ENCODE results near the gene SUSD2.
"Not testable (repeated sequence)": the region's sequence is repeated elsewhere in the genome, so short reads cannot be mapped to it uniquely, and the experiment has no call there.

The SUSD2 gene

GRCh38 chr22:24209016-24209415, 27.7 kb downstream of the SUSD2 start:
- Histone ChIP-seq H3K27ac (ENCODE audit: low read length) (no peak overlapping the region), H3K9me3 (ENCODE audit: control insufficient read depth in 1 of 2, low read length in 2 of 2) (no peaks in the 10 kb centered on the region), H3K36me3 (ENCODE audit: control insufficient read depth in 1 of 2, insufficient read depth in 2 of 2, low read length in 2 of 2) (no peaks in the 10 kb centered on the region), H3K4me1 (ENCODE audit: control insufficient read depth in 1 of 2, insufficient read depth in 2 of 2, low read length in 2 of 2) (peaks cover 0 to 9% of the 10 kb centered on the region in 2 donors), H3K27me3 (ENCODE audit: low read depth, low read length) (no peaks in the 10 kb centered on the region), H3K4me3 (ENCODE audit: low read depth in 1 of 2, low read length in 2 of 2) (no peak overlapping the region)

- peaks cover 0 to 9% of the 10 kb centered on the region in 2 donors for H3K4me1 ChIP-seq (ENCODE audit: control insufficient read depth in 1 of 2, insufficient read depth in 2 of 2, low read length in 2 of 2)
- no peaks in the 10 kb centered on the region for H3K36me3 ChIP-seq (ENCODE audit: control insufficient read depth in 1 of 2, insufficient read depth in 2 of 2, low read length in 2 of 2)
- no peak overlapping the region for H3K27ac ChIP-seq (ENCODE audit: low read length)
- H3K27me3 ChIP-seq (ENCODE audit: low read depth, low read length): no peaks in the 10 kb centered on the region
- H3K9me3 ChIP-seq (ENCODE audit: control insufficient read depth in 1 of 2, low read length in 2 of 2): no peaks in the 10 kb centered on the region
- H3K4me3 ChIP-seq (ENCODE audit: low read depth in 1 of 2, low read length in 2 of 2): no peak overlapping the region
Measured at GRCh38 chr22:24209687-24210086, 28.4 kb downstream of the SUSD2 start.

DNA sequence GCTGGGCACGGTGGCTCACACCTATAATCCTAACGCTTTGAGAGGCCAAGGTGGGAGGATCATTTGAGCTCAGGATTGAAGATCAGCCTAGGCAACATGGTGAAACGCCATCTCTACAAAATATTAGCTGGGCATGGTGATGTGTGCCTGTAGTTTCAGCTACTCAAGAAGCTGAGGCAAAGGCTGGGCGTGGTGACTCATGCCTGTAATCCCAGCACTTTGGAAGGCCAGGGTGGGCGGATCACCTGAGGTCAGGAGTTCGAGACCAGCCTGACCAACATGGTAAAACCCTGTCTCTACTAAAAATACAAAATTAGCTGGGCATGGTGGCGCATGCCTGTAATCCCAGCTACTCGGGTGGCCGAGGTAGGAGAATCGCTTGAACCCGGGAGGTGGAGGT, 29.1 kb downstream of the SUSD2 start:
- not testable (repeated sequence) for H3K27me3 ChIP-seq (ENCODE audit: low read depth, low read length); H3K36me3 ChIP-seq (ENCODE audit: control insufficient read depth in 1 of 2, insufficient read depth in 2 of 2, low read length in 2 of 2); H3K4me1 ChIP-seq (ENCODE audit: control insufficient read depth in 1 of 2, insufficient read depth in 2 of 2, low read length in 2 of 2); H3K9me3 ChIP-seq (ENCODE audit: control insufficient read depth in 1 of 2, low read length in 2 of 2); H3K27ac ChIP-seq (ENCODE audit: low read length); H3K4me3 ChIP-seq (ENCODE audit: low read depth in 1 of 2, low read length in 2 of 2)

GRCh38 chr22:24211716-24212115, 30.4 kb downstream of the SUSD2 start:
- not testable (repeated sequence) for H3K27me3 ChIP-seq (ENCODE audit: low read depth, low read length); H3K4me3 ChIP-seq (ENCODE audit: low read depth in 1 of 2, low read length in 2 of 2); H3K9me3 ChIP-seq (ENCODE audit: control insufficient read depth in 1 of 2, low read length in 2 of 2); H3K27ac ChIP-seq (ENCODE audit: low read length); H3K36me3 ChIP-seq (ENCODE audit: control insufficient read depth in 1 of 2, insufficient read depth in 2 of 2, low read length in 2 of 2); H3K4me1 ChIP-seq (ENCODE audit: control insufficient read depth in 1 of 2, insufficient read depth in 2 of 2, low read length in 2 of 2)

DNA sequence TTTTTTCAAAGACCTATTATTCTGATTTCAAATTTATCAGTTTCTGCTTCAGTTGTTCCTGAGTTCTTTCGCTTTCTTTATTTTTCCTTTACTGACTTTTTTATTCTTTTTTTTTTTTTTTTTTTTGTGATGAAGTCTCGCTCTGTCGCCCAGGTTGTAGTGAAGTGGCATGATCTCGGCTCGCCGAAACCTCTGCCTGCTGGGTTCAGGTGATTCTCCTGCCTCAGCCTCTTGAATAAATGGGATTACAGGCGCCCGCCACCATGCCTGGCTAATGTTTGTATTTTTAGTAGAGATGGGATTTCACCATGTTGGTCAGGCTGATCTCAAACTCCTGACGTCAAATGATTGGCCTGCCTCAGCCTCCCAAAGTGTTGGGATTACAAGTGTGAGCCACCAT, 31.8 kb downstream of the SUSD2 start:
- H3K36me3 ChIP-seq (ENCODE audit: control insufficient read depth in 1 of 2, insufficient read depth in 2 of 2, low read length in 2 of 2); H3K4me1 ChIP-seq (ENCODE audit: control insufficient read depth in 1 of 2, insufficient read depth in 2 of 2, low read length in 2 of 2); H3K4me3 ChIP-seq (ENCODE audit: low read depth in 1 of 2, low read length in 2 of 2); H3K27ac ChIP-seq (ENCODE audit: low read length); H3K27me3 ChIP-seq (ENCODE audit: low read depth, low read length); H3K9me3 ChIP-seq (ENCODE audit: control insufficient read depth in 1 of 2, low read length in 2 of 2): not testable (repeated sequence)

- Histone ChIP-seq H3K4me1 (ENCODE audit: control insufficient read depth in 1 of 2, insufficient read depth in 2 of 2, low read length in 2 of 2) (no peaks in the 10 kb centered on the region), H3K27ac (ENCODE audit: low read length) (no peak overlapping the region), H3K36me3 (ENCODE audit: control insufficient read depth in 1 of 2, insufficient read depth in 2 of 2, low read length in 2 of 2) (no peaks in the 10 kb centered on the region), H3K4me3 (ENCODE audit: low read depth in 1 of 2, low read length in 2 of 2) (no peak overlapping the region), H3K27me3 (ENCODE audit: low read depth, low read length) (no peaks in the 10 kb centered on the region), H3K9me3 (ENCODE audit: control insufficient read depth in 1 of 2, low read length in 2 of 2) (no peaks in the 10 kb centered on the region)
Measured at GRCh38 chr22:24214467-24215285, 33.4 kb downstream of the SUSD2 start.

- Histone ChIP-seq H3K27me3 (ENCODE audit: low read depth, low read length) (no peaks in the 10 kb centered on the region), H3K9me3 (ENCODE audit: control insufficient read depth in 1 of 2, low read length in 2 of 2) (no peaks in the 10 kb centered on the region), H3K36me3 (ENCODE audit: control insufficient read depth in 1 of 2, insufficient read depth in 2 of 2, low read length in 2 of 2) (no peaks in the 10 kb centered on the region), H3K27ac (ENCODE audit: low read length) (no peak overlapping the region), H3K4me1 (ENCODE audit: control insufficient read depth in 1 of 2, insufficient read depth in 2 of 2, low read length in 2 of 2) (no peaks in the 10 kb centered on the region), H3K4me3 (ENCODE audit: low read depth in 1 of 2, low read length in 2 of 2) (no peak overlapping the region)
Measured at GRCh38 chr22:24216541-24217209, 35.4 kb downstream of the SUSD2 start.

GRCh38 chr22:24217384-24217783, 36.1 kb downstream of the SUSD2 start:
- Histone ChIP-seq H3K4me1 (ENCODE audit: control insufficient read depth in 1 of 2, insufficient read depth in 2 of 2, low read length in 2 of 2) (no peaks in the 10 kb centered on the region), H3K9me3 (ENCODE audit: control insufficient read depth in 1 of 2, low read length in 2 of 2) (no peaks in the 10 kb centered on the region), H3K4me3 (ENCODE audit: low read depth in 1 of 2, low read length in 2 of 2) (no peak overlapping the region), H3K27ac (ENCODE audit: low read length) (no peak overlapping the region), H3K27me3 (ENCODE audit: low read depth, low read length) (no peaks in the 10 kb centered on the region), H3K36me3 (ENCODE audit: control insufficient read depth in 1 of 2, insufficient read depth in 2 of 2, low read length in 2 of 2) (no peaks in the 10 kb centered on the region)

DNA sequence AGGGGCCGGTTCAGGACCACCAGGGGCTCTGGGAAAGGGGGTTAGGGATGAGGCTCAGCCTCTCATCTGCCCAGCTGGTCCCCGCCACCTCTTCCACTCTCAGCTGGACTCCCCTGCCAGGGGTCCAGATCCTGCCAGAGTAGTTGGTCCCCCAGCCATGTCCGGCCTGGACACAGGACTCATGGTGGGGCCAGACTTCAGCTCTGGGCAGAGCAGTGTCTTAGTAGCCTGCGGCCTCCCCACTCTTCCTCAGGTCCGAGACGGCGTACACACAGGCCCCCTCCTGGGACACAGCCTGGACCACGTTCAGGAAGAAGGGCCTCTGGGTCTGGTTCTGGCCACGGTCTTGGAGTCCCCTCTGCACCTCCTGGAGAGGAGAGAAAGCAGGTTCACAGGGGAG, 38.5 kb downstream of the SUSD2 start:
- Histone ChIP-seq H3K27ac (ENCODE audit: low read length) (no peak overlapping the region), H3K27me3 (ENCODE audit: low read depth, low read length) (no peaks in the 10 kb centered on the region), H3K9me3 (ENCODE audit: control insufficient read depth in 1 of 2, low read length in 2 of 2) (peaks cover 3% of the 10 kb centered on the region in 2 donors), H3K4me3 (ENCODE audit: low read depth in 1 of 2, low read length in 2 of 2) (no peak overlapping the region), H3K36me3 (ENCODE audit: control insufficient read depth in 1 of 2, insufficient read depth in 2 of 2, low read length in 2 of 2) (no peaks in the 10 kb centered on the region), H3K4me1 (ENCODE audit: control insufficient read depth in 1 of 2, insufficient read depth in 2 of 2, low read length in 2 of 2) (no peaks in the 10 kb centered on the region)

- H3K36me3 ChIP-seq (ENCODE audit: control insufficient read depth in 1 of 2, insufficient read depth in 2 of 2, low read length in 2 of 2): peaks cover 0 to 4% of the 10 kb centered on the region in 2 donors
Measured at GRCh38 chr22:24224468-24224867, 43.2 kb downstream of the SUSD2 start.

GRCh38 chr22:24225044-24225601, 43.8 kb downstream of the SUSD2 start:
- Histone ChIP-seq H3K27me3 (ENCODE audit: low read depth, low read length) (no peaks in the 10 kb centered on the region), H3K36me3 (ENCODE audit: control insufficient read depth in 1 of 2, insufficient read depth in 2 of 2, low read length in 2 of 2) (peaks cover 0 to 4% of the 10 kb centered on the region in 2 donors), H3K4me1 (ENCODE audit: control insufficient read depth in 1 of 2, insufficient read depth in 2 of 2, low read length in 2 of 2) (no peaks in the 10 kb centered on the region), H3K9me3 (ENCODE audit: control insufficient read depth in 1 of 2, low read length in 2 of 2) (peaks cover 4 to 8% of the 10 kb centered on the region in 2 donors), H3K27ac (ENCODE audit: low read length) (no peak overlapping the region), H3K4me3 (ENCODE audit: low read depth in 1 of 2, low read length in 2 of 2) (no peak overlapping the region)

More at GRCh38 chr22:24224468-24224867, 43.2 kb downstream of the SUSD2 start:
- no peaks in the 10 kb centered on the region for H3K4me1 ChIP-seq (ENCODE audit: control insufficient read depth in 1 of 2, insufficient read depth in 2 of 2, low read length in 2 of 2)
- peaks cover 4 to 8% of the 10 kb centered on the region in 2 donors for H3K9me3 ChIP-seq (ENCODE audit: control insufficient read depth in 1 of 2, low read length in 2 of 2)
- H3K27me3 ChIP-seq (ENCODE audit: low read depth, low read length): no peaks in the 10 kb centered on the region
- H3K4me3 ChIP-seq (ENCODE audit: low read depth in 1 of 2, low read length in 2 of 2): no peak overlapping the region
- H3K27ac ChIP-seq (ENCODE audit: low read length): no peak overlapping the region
